Esophagus muscularis mucosa (tissue), 4 donors: ENCODE measurements around the gene GOLGB1.

Source experiments
- CTCF ChIP-seq, 3 experiments: fragments of 200-600 bp in 2 of 3; fragments of 450-650 bp in 1 of 3; sonication (generic) in 2 of 3; IDR thresholded peaks; one replicate each; pipeline ENCODE4 v1.5.1; 2017 to 2019; ENCODE audit warnings: antibody characterized with exemption in 3 of 3, mild to moderate bottlenecking in 2 of 3, moderate library complexity in 1 of 3
- EP300 ChIP-seq: sonication (generic); formaldehyde crosslinking; IDR thresholded peaks from one replicate; pipeline ENCODE4 v1.6.1; 2017; ENCODE audit warnings: antibody characterized with exemption
- POLR2AphosphoS5 ChIP-seq, 2 donors: sonication (generic); formaldehyde crosslinking; IDR thresholded peaks; one replicate each; pipeline ENCODE4 v1.6.1; 2017; ENCODE audit warnings: antibody characterized with exemption in 2 of 2

GRCh38 chr3:121667333-121667732, 82.2 kb downstream of the GOLGB1 start:
- TF ChIP-seq CTCF (IDR thresholded peaks at IDR 0.05) (no peak), POLR2AphosphoS5 (IDR thresholded peaks at IDR 0.05) (no peak), EP300 (no peak)
